NT2/D1 (cell line): ENCODE data around the gene FERMT2.

Experiments used
- SUZ12 ChIP-seq: IDR thresholded peaks from 2 replicates; pipeline ENCODE4 v1.6.1; 2011; ENCODE audit not compliant: insufficient read length, insufficient read depth; ENCODE audit errors: extremely low read depth
- YY1 ChIP-seq: IDR thresholded peaks from 2 replicates; pipeline ENCODE4 v1.6.1; 2011; ENCODE audit not compliant: insufficient read length, insufficient read depth
- ZNF274 ChIP-seq: IDR thresholded peaks from 2 replicates; pipeline ENCODE4 v1.6.1; 2011; ENCODE audit warnings: mild to moderate bottlenecking, low read depth, low read length

DNA sequence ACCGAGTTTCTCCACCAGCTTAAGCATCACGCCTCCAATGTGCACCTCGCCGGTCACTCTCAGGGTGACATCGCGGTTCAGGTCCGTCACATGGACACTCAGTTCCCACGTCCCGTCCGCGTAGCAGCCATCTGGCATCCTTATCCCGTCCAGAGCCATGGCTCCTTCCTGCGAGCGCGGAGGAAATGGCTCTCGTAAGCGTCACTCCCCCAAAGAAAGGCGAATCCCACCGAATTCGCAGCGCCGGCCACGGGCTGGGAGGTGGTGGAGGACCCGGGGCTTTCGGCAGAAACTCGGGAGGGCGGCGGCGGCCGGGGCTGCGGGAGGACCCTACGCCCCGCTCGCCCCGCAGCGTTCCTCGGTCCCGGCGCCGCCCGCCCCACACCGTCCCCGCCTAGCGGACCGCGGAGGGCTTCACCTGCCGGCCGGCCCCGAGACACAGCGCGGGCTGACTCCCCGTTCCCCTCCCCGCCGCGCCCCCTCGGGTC lies 396 bp downstream of the FERMT2 start:
- TF ChIP-seq YY1 (no peak), ZNF274 (no peak), SUZ12 (no peak)
